GM21367 (cell line): ENCODE measurements around the gene LEFTY2.
"Not testable (repeated sequence)": the region's sequence is repeated elsewhere in the genome, so short reads cannot be mapped to it uniquely, and the experiment has no call there.

Experiments
- ATAC-seq: cut with Tn5 transposase; IDR thresholded peaks from one replicate; pipeline ENCODE4 v1.9.1; 2021; ENCODE audit not compliant: unreplicated experiment

The LEFTY2 gene

DNA sequence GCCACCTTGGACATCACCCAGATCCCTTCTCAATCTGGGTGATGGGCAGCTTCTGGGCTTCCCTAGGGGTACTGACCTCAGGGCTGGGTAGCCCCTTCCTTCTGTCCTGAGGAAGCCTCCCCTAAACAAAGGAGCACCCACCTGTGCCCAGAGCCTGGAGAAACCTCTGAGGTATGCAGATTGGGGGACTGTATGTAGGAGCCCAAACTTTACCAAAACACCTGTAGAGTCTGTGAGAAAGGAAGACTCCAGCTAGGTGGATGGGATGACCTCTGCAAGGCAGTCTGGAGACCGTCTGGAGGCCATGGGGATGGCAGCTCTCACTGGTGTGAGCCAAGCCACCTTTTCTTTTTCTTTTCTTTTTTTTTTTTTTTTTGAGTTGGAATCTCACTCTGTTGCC, 13.7 kb upstream of the LEFTY2 start:
- no peak for ATAC-seq

DNA sequence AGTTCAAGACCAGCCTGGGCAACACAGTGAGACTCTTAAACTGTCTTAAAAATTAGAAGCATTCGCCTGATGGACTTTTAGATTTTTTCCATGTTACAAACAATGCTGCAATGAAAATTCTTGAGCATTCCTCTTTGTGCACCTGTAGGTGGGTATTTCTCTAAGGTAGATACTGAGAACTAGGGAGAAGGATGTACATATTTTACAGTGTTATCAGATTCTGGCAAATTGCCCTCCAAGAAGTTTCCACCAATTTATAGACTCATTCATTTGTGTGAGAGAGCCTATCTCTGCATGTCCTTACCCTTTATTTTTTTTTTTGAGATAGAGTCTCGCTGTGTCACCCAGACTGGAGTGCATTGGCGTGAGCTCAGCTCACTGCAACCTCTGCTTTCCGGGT, 12.3 kb upstream of the LEFTY2 start:
- no peak for ATAC-seq

DNA sequence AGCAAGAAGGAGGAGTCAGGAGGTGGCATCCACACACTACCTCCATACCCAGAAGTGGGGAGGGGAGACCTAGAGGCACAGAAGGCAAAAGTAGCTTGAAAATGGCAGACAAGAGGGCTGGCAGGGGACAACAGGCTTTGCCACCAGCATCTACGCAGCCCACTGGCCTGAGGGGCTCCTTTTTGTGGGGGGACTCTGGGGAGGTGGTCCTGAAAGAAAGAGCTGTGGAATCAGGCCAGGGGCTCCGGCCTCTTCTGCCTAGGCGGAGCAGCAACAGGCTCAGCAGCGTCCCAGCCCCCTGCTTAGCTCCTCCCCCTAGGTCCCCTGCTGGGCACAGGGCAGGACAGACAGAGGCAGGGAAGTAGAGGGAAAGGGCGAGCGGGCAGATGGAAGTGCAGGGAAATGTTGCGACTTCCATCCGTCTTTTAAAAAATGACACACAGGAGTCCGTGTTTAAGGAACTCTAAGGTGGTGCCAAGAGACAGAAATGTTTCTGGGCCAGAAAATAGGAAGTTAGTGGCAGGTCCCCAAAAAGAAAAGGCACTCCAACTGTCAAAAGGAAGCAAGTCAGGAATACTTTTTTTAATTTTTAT, 10.0 kb upstream of the LEFTY2 start:
- ATAC-seq = no peak

GRCh38 chr1:225949041-225949440, 8.0 kb upstream of the LEFTY2 start:
- ATAC-seq = no peak

DNA sequence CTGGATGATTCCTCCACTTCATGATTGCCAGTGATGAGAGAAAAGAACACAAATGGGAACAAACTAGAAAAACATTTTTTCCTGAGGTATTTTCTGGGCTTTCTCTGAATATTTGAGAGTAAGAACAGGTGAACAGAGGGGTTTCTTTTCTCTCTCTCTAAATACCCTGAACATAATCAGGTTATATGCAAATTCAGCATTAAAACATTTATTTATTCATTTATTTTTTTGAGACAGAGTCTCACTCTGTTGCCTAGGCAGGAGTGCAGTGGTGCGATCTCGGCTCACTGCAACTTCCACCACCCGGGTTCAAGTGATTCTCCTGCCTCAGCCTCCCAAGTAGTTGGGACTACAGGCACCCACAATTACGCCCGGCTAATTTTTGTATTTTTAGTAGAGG, 5.8 kb upstream of the LEFTY2 start:
- no peak for ATAC-seq

GRCh38 chr1:225946082-225946620, 5.1 kb upstream of the LEFTY2 start:
- no peak for ATAC-seq

DNA sequence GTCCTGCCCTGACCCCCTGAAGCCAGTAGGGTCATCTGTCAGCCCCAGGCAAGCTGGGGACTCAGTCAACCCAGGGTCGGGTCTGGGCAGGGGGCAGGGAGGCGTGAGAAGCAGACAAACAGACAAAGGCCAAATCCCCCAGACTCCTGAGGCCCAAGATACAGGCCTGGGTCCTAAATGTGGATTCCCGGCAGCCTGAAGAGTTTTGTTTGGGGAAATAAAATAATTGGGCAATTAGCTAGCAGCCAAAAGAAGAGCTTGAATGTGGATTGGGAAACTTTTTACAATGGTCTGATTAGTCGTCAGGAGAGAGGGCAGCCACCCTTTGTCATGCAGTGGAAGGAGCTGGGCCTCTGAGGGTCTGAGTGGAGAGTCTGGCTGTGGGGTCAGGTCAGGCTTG, 4.5 kb upstream of the LEFTY2 start:
- no peak for ATAC-seq

DNA sequence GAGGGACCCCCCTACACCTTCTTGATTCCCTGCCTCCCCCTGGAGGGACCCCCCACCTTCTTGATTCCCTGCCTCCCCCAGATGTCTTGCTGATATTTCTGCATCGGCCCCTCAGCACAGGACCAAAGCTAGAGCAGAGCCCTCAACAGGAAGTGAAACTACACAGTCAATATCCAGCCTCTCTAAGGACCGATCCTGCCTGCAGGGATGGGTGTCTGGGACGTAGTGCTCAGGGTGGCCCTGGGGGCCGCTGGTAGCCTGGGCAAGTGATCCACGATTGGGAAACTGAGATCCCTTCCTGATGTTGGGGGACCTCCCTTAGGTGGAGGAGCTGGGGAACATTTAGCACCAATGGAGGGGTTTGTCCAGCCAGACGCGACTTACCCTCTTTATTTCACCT, 3.9 kb upstream of the LEFTY2 start:
- peak; percentile 48 for ATAC-seq

DNA sequence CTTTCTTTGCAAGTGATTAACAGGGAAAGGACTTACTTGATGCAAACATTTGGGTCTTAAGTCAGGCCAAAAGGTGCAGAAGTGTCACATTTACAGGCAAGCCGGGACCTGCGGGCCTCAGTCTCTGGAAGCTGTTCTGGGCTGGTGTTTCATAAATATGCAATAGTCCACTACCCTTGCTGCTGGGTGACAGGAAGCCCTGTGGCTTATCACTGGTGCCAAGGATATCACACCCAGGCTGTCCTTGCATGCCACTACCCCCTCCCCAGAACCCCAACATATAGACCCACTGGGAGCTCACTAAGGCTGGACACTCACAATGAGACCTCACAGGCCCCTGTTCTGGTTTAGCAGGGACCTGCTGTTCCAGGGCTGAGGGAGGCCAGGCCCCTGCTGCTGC, 3.4 kb upstream of the LEFTY2 start:
- no peak for ATAC-seq

GRCh38 chr1:225943582-225943981, 2.6 kb upstream of the LEFTY2 start:
- no peak for ATAC-seq

- peak; percentile 96 for ATAC-seq
Observed at GRCh38 chr1:225942574-225942973, 1.6 kb upstream of the LEFTY2 start.

- no peak for ATAC-seq
Observed at GRCh38 chr1:225941942-225942222, 862 bp upstream of the LEFTY2 start.

- no peak for ATAC-seq
Observed at GRCh38 chr1:225940385-225941151, 452 bp downstream of the LEFTY2 start.

- not testable (repeated sequence) for ATAC-seq
Observed at GRCh38 chr1:225939939-225940310, 1.1 kb downstream of the LEFTY2 start.

GRCh38 chr1:225939097-225939938, 1.7 kb downstream of the LEFTY2 start:
- ATAC-seq = not testable (repeated sequence)

DNA sequence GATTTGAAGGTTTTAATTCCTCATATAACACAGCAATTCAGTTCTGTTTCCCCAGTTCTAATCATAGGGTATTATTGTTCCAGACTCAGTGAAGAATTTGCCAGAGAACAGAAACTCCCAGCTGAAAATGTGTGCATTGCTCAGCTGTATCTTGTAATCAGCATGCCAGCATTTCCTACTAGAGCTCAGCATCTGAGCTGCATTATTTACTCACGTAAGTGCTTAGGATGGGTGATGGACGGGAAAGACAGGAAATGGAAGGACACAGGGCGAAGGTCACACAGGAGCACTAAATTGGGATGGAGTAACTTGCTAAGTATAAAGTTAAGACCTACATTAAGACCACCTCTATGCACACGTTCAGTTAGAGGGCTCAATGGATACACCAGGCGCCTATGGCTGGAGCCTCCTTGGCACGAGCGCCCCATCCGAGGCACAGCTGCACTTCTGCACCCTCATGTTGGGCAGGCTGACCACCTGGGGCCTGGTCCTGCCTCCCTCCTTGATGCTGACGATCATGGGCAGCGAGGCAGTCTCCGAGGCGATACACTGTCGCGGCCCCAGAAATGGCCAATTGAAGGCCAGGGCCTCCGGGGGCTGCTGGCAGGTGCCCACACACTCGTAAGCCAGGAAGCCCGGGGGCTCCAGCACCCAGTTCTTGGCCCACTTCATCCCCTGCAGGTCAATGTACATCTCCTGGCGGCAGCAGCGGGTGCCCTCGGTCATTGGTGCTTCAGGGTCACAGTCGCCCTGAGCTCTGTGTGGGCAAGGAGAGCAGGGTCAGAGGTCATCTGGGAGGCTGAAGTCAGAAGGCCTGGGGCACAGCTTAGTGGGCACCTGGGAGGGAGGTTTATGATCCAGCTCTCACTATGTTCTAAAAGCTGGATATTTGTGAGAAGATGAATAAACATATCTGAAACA, 3.7 kb downstream of the LEFTY2 start:
- no peak for ATAC-seq

DNA sequence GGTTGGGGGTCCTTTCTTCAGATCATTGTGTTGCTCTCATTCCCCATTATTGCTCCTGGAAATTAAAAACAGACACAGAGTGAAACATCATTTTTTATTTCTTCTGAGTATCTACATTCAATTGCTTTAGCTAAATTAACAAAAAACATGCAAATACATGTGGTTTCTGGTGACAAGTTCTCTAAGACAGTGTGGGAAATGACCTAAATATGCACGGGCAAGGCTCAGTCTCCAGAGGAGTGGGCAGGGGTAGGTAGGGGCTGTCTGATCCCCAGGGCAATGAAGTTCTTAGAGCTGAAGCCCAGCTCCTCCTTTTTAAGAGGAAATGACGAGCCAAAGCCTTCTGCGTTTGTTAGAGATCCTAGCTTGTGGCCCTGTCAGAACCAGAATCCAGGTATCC, 4.5 kb downstream of the LEFTY2 start:
- ATAC-seq = no peak

- not testable (repeated sequence) for ATAC-seq
Observed at GRCh38 chr1:225936086-225936485, 4.9 kb downstream of the LEFTY2 start.

GRCh38 chr1:225934711-225935110, 6.3 kb downstream of the LEFTY2 start:
- no peak for ATAC-seq

DNA sequence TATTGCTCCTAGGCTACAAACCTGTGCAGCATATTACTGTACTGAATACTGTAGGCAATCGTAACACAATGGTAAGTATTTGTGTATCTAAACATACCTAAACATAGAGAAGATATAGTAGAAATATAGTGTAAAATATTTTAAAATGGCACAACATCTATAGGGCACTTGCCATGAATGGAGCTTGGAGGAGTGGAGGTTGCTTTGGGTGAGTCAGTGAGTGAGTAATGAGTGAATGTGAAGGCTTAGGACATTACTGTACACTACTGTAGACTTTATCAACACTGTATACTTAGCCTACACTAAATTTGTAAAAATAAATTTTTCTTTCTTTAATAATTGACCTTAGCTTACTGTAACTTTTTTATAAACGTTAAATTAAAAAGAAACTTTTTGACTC, 7.9 kb downstream of the LEFTY2 start:
- no peak for ATAC-seq
